CD14-positive monocyte (primary cell): ENCODE data around the gene CRY1. TPM values are rescaled to one million over a fixed set of nuclear protein-coding genes. Genes with fewer than 3 reads are reported as not detected.

Experiments used
- DNase-seq, 3 donors: peaks; one replicate each; pipeline ENCODE4 v3.0.0-alpha.2; 2011 to 2022
- H2AFZ ChIP-seq: 2 replicates; pipeline ENCODE4 v1.6.0; 2012; ENCODE audit warnings: mild to moderate bottlenecking, low read depth, low read length, inconsistent platforms; ENCODE audit not compliant: insufficient read depth, poor library complexity, severe bottlenecking
- H3K27ac ChIP-seq, 2 donors: 1 replicate in 1 of 2; 2 replicates in 1 of 2; pipeline ENCODE4 v1.5.1; 2012 to 2013; ENCODE audit warnings: low read length in 2 of 2, control low read depth in 1 of 2, inconsistent platforms in 1 of 2, low read depth in 1 of 2, mild to moderate bottlenecking in 1 of 2
- H3K27me3 ChIP-seq, 2 donors: one replicate each; pipeline versions ENCODE4 v1.6.0 to v1.6.1; 2011 to 2013; ENCODE audit warnings: low read length in 2 of 2; ENCODE audit not compliant: control insufficient read depth in 2 of 2, insufficient read depth in 2 of 2
- H3K36me3 ChIP-seq, 2 donors: replicated peaks in 1 of 2; 1 replicate in 1 of 2; 2 replicates in 1 of 2; pipeline versions ENCODE4 v1.5.1 to v1.6.1; 2012 to 2013; ENCODE audit warnings: low read length in 2 of 2, control low read depth in 1 of 2, inconsistent platforms in 1 of 2, mild to moderate bottlenecking in 1 of 2; ENCODE audit not compliant: insufficient read depth in 2 of 2, control insufficient read depth in 1 of 2
- H3K4me1 ChIP-seq, 2 donors: 1 replicate in 1 of 2; 2 replicates in 1 of 2; pipeline versions ENCODE4 v1.5.1 to v1.6.1; 2012 to 2013; ENCODE audit warnings: low read length in 2 of 2, control low read depth in 1 of 2, inconsistent platforms in 1 of 2, mild to moderate bottlenecking in 1 of 2, moderate library complexity in 1 of 2; ENCODE audit not compliant: insufficient read depth in 2 of 2, control insufficient read depth in 1 of 2
- H3K4me2 ChIP-seq: replicated peaks from 2 replicates; pipeline ENCODE3; 2012; ENCODE audit warnings: low read length, moderate library complexity, mild to moderate bottlenecking; ENCODE audit not compliant: poor library complexity, severe bottlenecking; ENCODE audit errors: extremely low read depth
- H3K4me3 ChIP-seq, 3 experiments: fragments of 200-600 bp in 1 of 3; sonication (generic) in 1 of 3; replicated peaks in 1 of 3; 1 replicate in 2 of 3; 2 replicates in 1 of 3; pipeline ENCODE4 v1.5.1; 2011 to 2013; ENCODE audit warnings: low read length in 3 of 3, mild to moderate bottlenecking in 3 of 3, control low read depth in 2 of 3, low read depth in 2 of 3, inconsistent platforms in 1 of 3, moderate library complexity in 1 of 3
- H3K79me2 ChIP-seq: 2 replicates; pipeline ENCODE4 v1.6.0; 2012; ENCODE audit warnings: mild to moderate bottlenecking, control low read depth, inconsistent platforms, low read length, moderate library complexity; ENCODE audit not compliant: insufficient read depth
- H3K9ac ChIP-seq: 2 replicates; pipeline ENCODE4 v1.6.0; 2017; ENCODE audit warnings: low read length, mild to moderate bottlenecking; ENCODE audit not compliant: insufficient read depth, poor library complexity, severe bottlenecking
- H3K9me3 ChIP-seq, 2 donors: replicated peaks in 1 of 2; 1 replicate in 1 of 2; 2 replicates in 1 of 2; pipeline versions ENCODE4 v1.5.1 to v1.6.1; 2012 to 2013; ENCODE audit warnings: low read length in 2 of 2, control low read depth in 1 of 2; ENCODE audit not compliant: control insufficient read depth in 1 of 2, insufficient read depth in 1 of 2
- H4K20me1 ChIP-seq: 2 replicates; pipeline ENCODE4 v1.6.0; 2012; ENCODE audit warnings: mild to moderate bottlenecking, low read length, control low read depth, moderate library complexity; ENCODE audit not compliant: insufficient read depth
- H3K27ac Mint-ChIP-seq, 7 donors: one replicate each; pipeline ENCODE4 v1.8.0; 2020; ENCODE audit warnings: mild to moderate bottlenecking in 7 of 7, mixed read lengths in 7 of 7, moderate library complexity in 6 of 7, inconsistent platforms in 2 of 7
- H3K27me3 Mint-ChIP-seq, 3 donors: one replicate each; pipeline ENCODE4 v1.8.0; 2021 to 2022; ENCODE audit warnings: low read depth in 3 of 3, mild to moderate bottlenecking in 3 of 3, mixed read lengths in 3 of 3, moderate library complexity in 3 of 3, inconsistent platforms in 1 of 3
- H3K36me3 Mint-ChIP-seq, 2 donors: one replicate each; pipeline ENCODE4 v1.8.0; 2020; ENCODE audit warnings: mixed read lengths in 2 of 2, inconsistent platforms in 1 of 2, mild to moderate bottlenecking in 1 of 2
- H3K4me1 Mint-ChIP-seq: one replicate; pipeline ENCODE4 v1.8.0; 2020; ENCODE audit warnings: mild to moderate bottlenecking, mixed read lengths
- H3K4me3 Mint-ChIP-seq, 2 donors: one replicate each; pipeline ENCODE4 v1.8.0; 2020; ENCODE audit warnings: mild to moderate bottlenecking in 2 of 2, mixed read lengths in 2 of 2, moderate library complexity in 1 of 2
- H3K9me3 Mint-ChIP-seq, 7 donors: one replicate each; pipeline ENCODE4 v1.8.0; 2020 to 2022; ENCODE audit warnings: mixed read lengths in 7 of 7, mild to moderate bottlenecking in 6 of 7, moderate library complexity in 6 of 7, inconsistent platforms in 2 of 7
- CTCF ChIP-seq: fragments of 200-600 bp; IDR thresholded peaks from one replicate; pipeline ENCODE4 v1.8.0; 2022; ENCODE audit warnings: antibody characterized with exemption, mild to moderate bottlenecking
- WGBS: methylation state at CpG from one replicate; pipeline ENCODE4 v1.1.5; 2013; ENCODE audit warnings: missing lambda C conversion rate; ENCODE audit not compliant: insufficient coverage; 5-methylcytosine and 5-hydroxymethylcytosine counted together
- intact Hi-C, 2 donors: fragments of 100-400 bp; cut with micrococcal nuclease; formaldehyde crosslinking; loops; one replicate each; pipeline versions ENCODE4 v1.15.0 to v1.15.1; 2023
- polyA plus RNA-seq, 3 donors: library from polyadenylated mRNA; depleted of rRNA in 1 of 3; unstranded in 2 of 3; stranded (reverse) in 1 of 3; fragments of 300-500 nt in 2 of 3; fragments of >200 nt in 1 of 3; fragmentation: Illumina TruSeq in 2 of 3; gene quantifications; 1 replicate in 2 of 3; 2 replicates in 1 of 3; pipeline ENCODE4 v1.2.3, GENCODE V29; 2012 to 2021

CRY1 gene
- polyA plus RNA-seq, 3 donors, result 3.8 to 7.7 (median 5.8) TPM

- Histone ChIP-seq H3K4me2 (no peak overlapping the region), H3K79me2 (no peaks in the 10 kb centered on the region), H3K4me1 (no peaks in the 10 kb centered on the region), H3K27ac (no peak overlapping the region), H3K4me3 (no peak overlapping the region), H4K20me1 (no peaks in the 10 kb centered on the region), H2AFZ (no peak overlapping the region), H3K9ac (no peak overlapping the region), H3K9me3 (no peaks in the 10 kb centered on the region), H3K36me3 (no peaks in the 10 kb centered on the region), H3K27me3 (no peaks in the 10 kb centered on the region)
- no peak for DNase-seq
- Mint-ChIP-seq H3K36me3 (peaks cover 0 to 3% of the 10 kb centered on the region in 2 donors), H3K27ac (no peak overlapping the region), H3K4me1 (peaks cover 5% of the 10 kb centered on the region), H3K4me3 (no peak overlapping the region), H3K9me3 (peaks cover 0 to 6% (median 2%) of the 10 kb centered on the region in 7 donors), H3K27me3 (no peaks in the 10 kb centered on the region)
- intact Hi-C loops, result no loop called here
- WGBS, result no CpG with 5 or more reads among the region's 2 CpGs
- TF ChIP-seq CTCF, result no peak
Measured at GRCh38 chr12:107035733-107036132, 57.6 kb downstream of the CRY1 start.

GRCh38 chr12:107033758-107034739 lies 59.3 kb downstream of the CRY1 start:
- H3K27ac ChIP-seq, result no peak overlapping the region
- intact Hi-C loops, result no loop called here
- no peaks in the 10 kb centered on the region for H3K4me1 ChIP-seq
- TF ChIP-seq CTCF, result no peak
- no peaks in the 10 kb centered on the region for H3K79me2 ChIP-seq
- H3K9ac ChIP-seq, result no peak overlapping the region
- Mint-ChIP-seq H3K27ac (no peak overlapping the region), H3K4me3 (no peak overlapping the region), H3K36me3 (peaks cover 0 to 3% of the 10 kb centered on the region in 2 donors), H3K27me3 (no peaks in the 10 kb centered on the region), H3K4me1 (peaks cover 5% of the 10 kb centered on the region), H3K9me3 (peaks cover 0 to 6% (median 2%) of the 10 kb centered on the region in 7 donors)
- no peaks in the 10 kb centered on the region for H3K27me3 ChIP-seq
- no peaks in the 10 kb centered on the region for H3K36me3 ChIP-seq
- no peak overlapping the region for H3K4me2 ChIP-seq
- no peak for DNase-seq
- H3K9me3 ChIP-seq, result no peaks in the 10 kb centered on the region
- no peak overlapping the region for H2AFZ ChIP-seq
- H4K20me1 ChIP-seq, result no peaks in the 10 kb centered on the region
- H3K4me3 ChIP-seq, result no peak overlapping the region
- WGBS, result 97% methylated on average over 5 of the region's 9 CpGs
